Cardiac septum (tissue), 1 donor: ENCODE measurements around the gene PTGES2. TPM values are rescaled to one million over a fixed set of nuclear protein-coding genes. Genes with fewer than 3 reads are reported as not detected.

ENCODE experiments used
- DNase-seq: peaks from one replicate; pipeline ENCODE4 v3.0.0-alpha.2; 2020; ENCODE audit warnings: low spot score
- intact Hi-C: fragments of 100-400 bp; cut with DNase I; formaldehyde crosslinking; loops from one replicate; pipeline ENCODE4 v1.14.0; 2022
- long read RNA-seq: library from polyadenylated mRNA; unstranded; transcript quantifications from one replicate; pipeline ENCODE4 v2.0.0, GENCODE V29; 2021
- total RNA-seq: library from RNA; stranded (reverse); fragmentation: NEBNext Ultra II Directional; extraction: Animal tissue kit (Norgen Biotek cat#: 25700); gene quantifications from one replicate; pipeline ENCODE4 v1.2.1, GENCODE V29; 2021
- donor health status: DM: no; HTN: no; CAD: no.

PTGES2 gene
- 136 TPM for total RNA-seq
- long read RNA-seq, transcript PTGES2-202 (7 exons, 2,331 nt): major isoform, 377 of 455 reads
- long read RNA-seq, partial matches to known transcripts: 25 of 455 reads
- long read RNA-seq, other reads (novel, unspliced or antisense): 53 of 455 reads

- intact Hi-C loops: loop anchor here (2.0 kb wide), 1 partner anchor 29 kb away; no protein-coding TSS in a partner anchor
- DNase-seq: peak; percentile 93
These were observed at the start of gene PTGES2 for GRCh38 chr9:128127568-128127989. Gene PTGES2 (minus strand): TSS chr9:128127729. CDS start chr9:128127717, 12 bp downstream.

DNA sequence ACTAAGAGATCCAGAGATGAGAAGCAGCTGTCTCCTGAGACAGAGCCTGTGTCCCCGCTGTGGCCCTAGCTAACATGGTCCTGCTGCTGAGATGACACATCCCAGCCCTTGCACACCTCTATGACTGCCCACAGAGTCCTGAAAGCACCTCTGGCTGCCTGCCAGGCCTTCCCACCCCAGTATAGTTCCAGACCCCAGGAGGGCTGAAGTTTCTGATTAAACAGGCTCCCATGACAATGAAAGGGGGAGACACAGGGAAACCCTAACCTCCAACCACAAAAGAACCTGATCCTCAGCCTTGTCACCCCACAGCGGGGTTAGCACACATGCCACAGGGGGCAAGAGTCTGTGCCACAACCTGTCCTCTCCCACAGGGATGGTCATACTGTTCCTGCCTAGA is 48.2 kb upstream of the PTGES2 start:
- no peak for DNase-seq
- intact Hi-C loops: no loop called here

- intact Hi-C loops: no loop called here
- no peak for DNase-seq
These were observed 47.6 kb upstream of the PTGES2 start for GRCh38 chr9:128175102-128175563.

DNA sequence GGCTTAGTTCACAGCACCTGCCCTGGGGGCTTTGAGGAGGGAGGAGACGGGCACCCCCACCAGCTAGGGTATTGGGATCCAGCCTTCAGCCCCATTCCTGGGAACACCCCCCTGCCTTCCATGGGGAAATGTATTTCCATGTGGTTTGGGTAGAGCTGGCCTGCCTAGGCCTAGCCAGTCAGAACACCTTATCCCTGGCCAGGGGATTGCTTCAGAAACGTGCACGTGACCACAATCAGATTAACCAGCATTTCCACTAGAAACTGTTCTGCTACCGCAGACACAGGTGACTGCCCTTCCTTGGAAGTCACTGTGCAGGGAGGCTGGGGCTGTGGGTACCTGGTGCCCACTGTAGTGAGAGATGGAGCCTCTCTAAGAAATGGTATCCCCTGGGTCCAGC is 46.5 kb upstream of the PTGES2 start:
- no peak for DNase-seq
- intact Hi-C loops: no loop called here

DNA sequence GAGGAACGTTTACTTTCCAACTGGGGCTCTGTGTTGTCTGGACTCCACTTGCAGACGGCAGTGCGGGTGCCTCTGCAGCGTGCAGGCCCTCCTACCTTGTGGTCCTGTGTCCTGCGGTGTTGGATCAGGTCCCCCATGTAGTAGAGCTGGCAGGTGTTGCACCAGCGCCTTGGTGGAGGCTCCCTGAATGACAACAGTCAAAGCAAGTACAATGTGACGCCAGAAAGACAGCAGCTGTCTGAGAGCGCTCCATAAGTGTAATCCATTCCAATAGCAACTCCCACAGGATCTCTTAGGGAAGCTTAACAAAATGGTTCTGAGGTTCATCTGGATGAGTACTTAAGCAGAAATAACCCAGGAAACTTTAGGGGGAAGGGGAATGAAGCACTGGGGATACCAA is 42.4 kb upstream of the PTGES2 start:
- intact Hi-C loops: no loop called here
- no peak for DNase-seq

GRCh38 chr9:128169492-128169891 is 42.0 kb upstream of the PTGES2 start:
- DNase-seq: no peak
- intact Hi-C loops: no loop called here

DNA sequence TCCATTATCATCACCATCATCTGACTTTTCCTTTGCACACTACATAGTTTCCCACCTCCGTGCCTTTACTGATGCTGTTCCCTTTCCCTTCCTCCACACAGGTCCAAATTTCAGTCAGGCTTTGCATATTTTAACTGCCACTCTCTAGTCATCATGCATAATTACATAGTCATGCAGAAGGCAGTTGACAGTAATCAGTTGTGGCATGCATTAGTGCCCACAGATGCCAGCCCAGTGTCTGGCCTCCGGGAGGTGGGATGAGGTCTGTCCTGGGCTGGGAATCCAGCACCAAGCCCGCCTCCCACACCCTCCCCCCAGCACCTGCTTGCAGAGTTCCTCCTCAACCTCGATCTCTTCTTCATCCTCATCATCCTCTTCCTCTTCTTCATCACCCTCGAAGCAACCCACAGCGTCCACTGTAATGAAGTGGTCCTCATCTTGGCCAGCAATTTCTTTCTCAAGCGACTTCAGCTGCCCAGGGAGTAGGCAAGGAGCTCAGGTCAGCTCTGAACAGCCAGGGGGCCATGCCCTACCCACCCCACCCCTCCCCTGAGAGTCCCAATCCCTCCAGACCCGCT is 41.3 kb upstream of the PTGES2 start:
- DNase-seq: no peak
- intact Hi-C loops: no loop called here

DNA sequence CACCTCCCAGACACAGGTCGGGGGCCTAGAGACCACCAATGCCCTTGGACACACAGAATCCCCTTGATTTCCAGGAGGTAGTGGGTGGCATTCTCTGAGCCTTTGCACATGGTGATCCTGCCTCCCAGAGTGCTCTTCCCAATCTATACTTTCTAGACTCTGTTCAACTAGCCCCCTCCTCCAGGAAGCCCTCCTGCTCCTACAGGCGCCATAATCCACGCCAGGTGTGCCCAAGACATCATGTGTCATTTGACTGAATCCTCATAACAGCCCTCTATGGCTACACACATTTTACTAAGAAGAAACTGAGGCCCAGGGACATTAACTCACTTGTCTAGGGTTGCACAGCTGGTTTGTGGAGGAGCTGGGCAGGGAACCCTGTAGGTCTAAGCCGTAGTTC is 39.7 kb upstream of the PTGES2 start:
- intact Hi-C loops: no loop called here
- no peak for DNase-seq

- intact Hi-C loops: no loop called here
- no peak for DNase-seq
These were observed 38.6 kb upstream of the PTGES2 start for GRCh38 chr9:128166169-128166568.

- intact Hi-C loops: no loop called here
- DNase-seq: no peak
These were observed 36.9 kb upstream of the PTGES2 start for GRCh38 chr9:128164307-128164885.

GRCh38 chr9:128163523-128164306 is 36.2 kb upstream of the PTGES2 start:
- intact Hi-C loops: no loop called here
- DNase-seq: no peak

- DNase-seq: no peak
- intact Hi-C loops: no loop called here
These were observed 35.5 kb upstream of the PTGES2 start for GRCh38 chr9:128163027-128163515.

DNA sequence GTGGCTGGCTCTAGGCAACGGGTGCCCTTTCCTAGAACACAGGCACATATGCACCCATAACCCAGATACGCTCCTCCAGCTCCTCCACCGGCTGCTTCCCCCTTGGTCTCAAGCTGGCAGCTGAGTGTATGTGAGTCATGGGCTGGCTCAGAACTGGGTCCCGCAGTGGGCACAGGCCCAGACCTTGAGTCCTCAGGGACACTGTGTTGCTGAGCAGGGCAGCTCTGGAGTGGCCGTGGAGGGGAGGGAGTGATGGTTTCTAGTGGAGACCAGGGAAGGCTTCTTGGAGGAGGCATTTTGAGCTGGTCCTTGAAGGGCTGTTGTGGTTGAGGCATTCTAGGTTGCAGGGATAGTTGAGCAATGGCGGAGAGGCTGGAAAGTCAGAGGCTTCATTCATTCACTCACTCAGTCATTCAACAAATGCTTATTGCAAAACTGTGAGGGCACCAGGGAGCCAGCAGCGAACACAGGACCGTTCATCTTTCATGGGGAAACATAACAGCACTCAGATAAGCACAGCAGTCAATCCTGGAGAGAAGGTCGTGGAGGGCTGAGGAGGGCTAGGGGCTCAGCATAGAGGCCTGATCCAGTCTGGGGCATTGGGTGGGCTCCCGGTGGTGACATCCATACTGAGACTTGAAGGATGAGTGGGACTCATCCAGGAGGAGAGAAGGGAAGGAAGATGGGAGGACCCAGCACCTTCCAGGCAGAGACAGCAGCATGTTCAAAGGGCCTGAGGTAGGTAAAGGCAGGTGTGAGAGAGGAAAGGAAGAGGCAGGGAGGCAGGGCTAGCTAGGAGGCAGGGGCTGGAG is 34.9 kb upstream of the PTGES2 start:
- DNase-seq: no peak
- intact Hi-C loops: no loop called here

GRCh38 chr9:128161215-128161902 is 33.8 kb upstream of the PTGES2 start:
- no peak for DNase-seq
- intact Hi-C loops: no loop called here

GRCh38 chr9:128160603-128160987 is 33.1 kb upstream of the PTGES2 start:
- intact Hi-C loops: no loop called here
- no peak for DNase-seq

DNA sequence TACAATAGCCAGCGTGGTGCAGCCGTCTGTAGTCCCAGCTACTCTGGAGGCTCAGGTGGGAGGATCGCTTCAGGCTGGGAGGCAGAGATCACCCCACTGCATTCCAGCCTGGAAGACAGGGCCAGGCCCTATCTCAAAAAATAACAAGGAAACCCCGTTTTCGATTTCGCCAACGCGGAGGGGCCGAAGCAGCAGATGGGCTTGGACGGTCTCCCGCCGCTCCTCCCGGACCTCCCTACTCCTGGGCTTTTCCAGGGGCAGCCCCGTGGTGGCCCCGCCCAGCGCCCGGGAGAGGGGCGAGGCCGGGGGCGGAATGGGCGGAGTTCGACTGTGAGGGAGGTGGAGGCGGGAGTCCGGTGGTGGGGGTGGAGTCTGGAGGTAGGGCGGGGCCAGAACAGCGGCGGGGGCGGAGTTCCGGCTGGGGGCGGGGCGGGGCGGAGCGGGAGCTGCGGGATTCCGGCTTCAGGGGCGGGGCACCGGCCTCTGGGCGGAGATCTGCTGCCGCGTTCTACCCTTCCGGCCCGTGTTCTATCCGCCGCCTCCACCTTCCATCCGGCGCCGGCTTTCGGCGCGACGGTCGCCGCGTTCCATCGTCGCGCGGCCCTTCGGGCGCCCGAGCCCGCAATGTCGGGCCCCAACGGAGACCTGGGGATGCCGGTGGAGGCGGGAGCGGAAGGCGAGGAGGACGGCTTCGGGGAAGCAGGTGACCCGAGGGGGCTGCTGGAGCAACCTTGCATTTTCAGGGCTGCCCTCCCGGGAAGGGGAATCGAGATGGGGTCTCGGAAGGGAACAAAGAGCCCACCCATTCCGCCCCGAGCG is 32.5 kb upstream of the PTGES2 start, which contains the start of gene BBLN:
BBLN (plus strand) TSS at position 482 of the 819 bp plus-strand sequence; CDS start at position 625, 143 bp downstream.
- intact Hi-C loops: no loop called here
- DNase-seq: peak; percentile 99

DNA sequence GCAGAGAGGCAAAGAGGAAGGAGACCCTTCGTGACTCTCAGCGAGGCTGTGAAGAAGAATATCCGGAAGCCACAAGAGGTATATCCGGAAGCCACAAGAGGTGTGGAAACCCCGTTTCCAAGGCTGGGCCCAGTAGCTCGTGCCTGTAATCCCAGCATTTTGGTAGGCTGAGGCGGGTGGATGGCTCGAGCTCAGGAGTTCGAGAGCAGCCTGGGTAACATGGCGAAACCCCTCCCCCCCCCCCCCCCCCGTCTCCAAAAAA is 31.9 kb upstream of the PTGES2 start:
- intact Hi-C loops: no loop called here
- peak; percentile 84 for DNase-seq

- DNase-seq: no peak
- intact Hi-C loops: no loop called here
These were observed 28.4 kb upstream of the PTGES2 start for GRCh38 chr9:128155736-128156500.
